GM18498 (cell line): ENCODE measurements around the gene NIPBL.
"Not testable (repeated sequence)": the region's sequence is repeated elsewhere in the genome, so short reads cannot be mapped to it uniquely, and the experiment has no call there.

Experiments used
- ATAC-seq: cut with Tn5 transposase; IDR thresholded peaks from one replicate; pipeline ENCODE4 v1.9.1; 2021; ENCODE audit warnings: mild to moderate bottlenecking, moderate library complexity; ENCODE audit not compliant: unreplicated experiment

The NIPBL gene

DNA sequence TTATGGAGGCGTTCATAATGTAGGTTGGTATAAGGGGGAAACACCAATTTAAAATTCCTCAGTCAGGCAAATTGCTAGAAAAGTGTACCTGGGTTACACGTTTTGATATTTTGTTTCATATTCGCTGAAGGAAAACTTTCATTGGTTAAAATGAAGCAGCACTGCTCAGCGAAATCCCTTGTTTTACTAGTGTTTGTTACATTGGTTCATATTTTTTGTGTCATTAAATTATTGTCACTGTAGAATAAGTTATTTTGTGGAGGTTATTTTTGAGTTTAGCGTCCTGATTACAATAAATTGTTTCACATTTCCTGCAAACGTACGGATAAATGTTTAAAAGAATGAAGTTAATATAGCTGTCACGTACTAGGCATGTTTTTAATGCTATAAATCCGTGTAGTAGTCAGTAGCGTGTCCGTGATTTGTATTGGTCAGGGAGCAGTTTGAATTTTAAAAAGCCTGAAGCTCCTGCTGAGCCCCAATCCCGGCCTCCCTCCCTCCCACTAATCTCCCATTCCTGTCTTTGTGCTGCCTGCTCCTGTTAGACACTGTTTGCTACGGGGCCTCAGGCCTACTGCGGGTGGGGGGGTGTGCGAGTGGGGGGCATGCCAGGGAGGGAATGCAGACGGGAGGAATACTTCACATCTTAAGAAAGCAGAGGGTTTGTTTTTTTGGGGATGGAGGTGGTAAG is 2.0 kb downstream of the NIPBL start:
- no peak for ATAC-seq

DNA sequence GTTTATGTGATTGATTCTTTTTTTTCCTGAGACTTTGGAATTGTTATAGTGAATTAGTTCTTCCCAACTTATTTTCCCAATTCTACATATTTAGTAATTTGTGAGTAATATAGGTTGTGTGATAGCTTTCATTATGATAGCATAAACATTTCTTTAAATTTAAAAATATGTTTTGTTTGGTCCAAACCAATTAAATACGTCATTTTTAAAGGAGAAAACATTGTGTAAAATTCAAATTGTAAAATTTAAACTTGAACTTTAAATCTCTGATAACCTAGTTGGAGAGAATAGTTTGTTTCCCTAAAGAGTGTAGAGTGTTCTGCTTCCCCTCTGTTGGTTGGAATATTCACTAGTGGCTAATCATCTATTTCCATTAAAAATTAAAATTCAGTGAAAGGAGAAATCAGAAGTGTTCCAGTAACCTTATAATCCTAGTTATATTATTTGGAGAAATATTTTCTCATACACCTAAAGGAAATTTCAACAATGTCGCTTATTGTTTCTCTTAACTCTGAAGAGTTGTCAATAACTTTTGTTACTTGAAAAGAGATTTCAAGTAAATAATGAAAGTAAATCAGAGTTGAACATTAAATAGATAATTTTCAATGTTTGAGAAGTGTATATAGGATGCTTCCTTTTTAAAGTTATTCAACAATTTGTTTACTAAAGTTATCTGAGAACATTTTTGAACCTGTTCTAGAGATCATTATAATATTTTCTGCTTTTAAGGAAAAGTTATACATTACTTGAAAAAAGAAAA is 2.9 kb downstream of the NIPBL start:
- ATAC-seq = no peak

DNA sequence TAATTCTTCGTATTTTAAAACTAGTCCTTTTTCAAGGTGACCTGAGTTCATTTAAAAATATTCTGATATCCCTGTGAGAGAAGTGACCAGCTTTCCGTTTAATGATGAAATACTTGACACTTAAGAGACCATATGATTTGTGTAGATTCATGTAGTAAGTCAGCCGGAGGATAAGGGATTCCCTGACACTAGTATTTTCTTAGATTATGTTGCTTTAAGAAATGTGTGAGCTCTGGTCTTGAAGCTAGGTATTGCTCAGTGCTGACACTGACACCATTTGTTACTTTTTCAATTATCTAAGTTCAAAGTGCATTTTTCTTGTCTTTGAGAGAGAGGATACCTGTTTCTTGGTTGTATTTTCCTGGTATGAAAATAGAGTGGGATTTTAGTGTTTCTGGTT is 4.2 kb downstream of the NIPBL start:
- no peak for ATAC-seq

DNA sequence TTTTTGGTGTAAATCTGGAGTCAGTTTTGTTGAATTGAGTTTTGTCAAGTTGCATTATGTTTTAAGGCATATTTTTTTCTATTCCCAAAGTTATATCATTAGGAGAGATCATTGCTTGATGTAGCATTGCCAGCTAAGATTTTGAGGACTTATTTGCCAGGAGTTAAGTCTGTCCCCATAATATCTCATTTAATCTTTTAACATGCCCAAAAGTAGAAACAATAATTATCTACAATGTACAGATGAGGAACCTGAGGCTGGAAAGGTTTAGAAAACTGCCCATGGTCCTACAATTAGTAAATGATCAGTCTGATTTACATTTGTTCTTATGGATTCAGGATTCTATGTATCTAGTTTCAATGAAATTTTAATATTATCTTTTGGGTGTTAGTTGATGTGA is 4.7 kb downstream of the NIPBL start:
- no peak for ATAC-seq

DNA sequence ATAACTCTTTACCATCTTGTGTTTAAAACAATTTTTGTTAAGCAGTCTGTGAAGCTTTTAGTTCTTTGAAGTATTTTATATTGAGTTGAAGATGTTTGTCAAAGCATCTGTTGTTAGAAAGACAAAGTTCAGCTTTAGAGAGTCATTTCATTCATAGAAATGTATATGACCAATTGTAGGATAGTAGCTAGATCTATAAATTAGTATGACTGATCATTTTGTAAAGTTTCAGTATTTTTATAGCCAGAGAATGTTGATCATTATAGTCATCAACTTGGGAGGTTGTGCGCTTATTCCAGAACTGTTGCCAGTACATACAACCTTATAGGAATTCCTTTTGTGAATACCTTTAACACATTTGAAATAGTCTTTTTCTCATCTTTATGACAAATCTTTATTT is 5.2 kb downstream of the NIPBL start:
- no peak for ATAC-seq

DNA sequence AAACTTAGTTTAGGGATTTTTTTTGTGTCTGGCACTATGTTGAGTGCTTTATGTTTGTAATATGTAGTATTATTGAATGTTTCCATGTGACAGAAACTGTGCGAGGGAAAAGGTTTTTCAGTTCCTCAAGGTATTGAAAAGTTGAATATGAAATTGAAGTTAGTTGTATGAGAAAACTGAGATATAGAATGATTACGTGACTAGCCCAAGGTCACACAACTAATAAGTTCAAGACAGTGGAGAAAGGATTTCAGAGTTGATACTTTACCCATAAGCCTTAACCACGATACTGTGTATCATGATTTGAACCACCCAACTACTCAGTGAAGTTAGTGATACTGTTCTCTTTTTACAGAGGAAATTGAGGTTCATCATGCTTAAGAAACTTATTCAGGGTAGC is 5.7 kb downstream of the NIPBL start:
- peak; percentile 35 for ATAC-seq

DNA sequence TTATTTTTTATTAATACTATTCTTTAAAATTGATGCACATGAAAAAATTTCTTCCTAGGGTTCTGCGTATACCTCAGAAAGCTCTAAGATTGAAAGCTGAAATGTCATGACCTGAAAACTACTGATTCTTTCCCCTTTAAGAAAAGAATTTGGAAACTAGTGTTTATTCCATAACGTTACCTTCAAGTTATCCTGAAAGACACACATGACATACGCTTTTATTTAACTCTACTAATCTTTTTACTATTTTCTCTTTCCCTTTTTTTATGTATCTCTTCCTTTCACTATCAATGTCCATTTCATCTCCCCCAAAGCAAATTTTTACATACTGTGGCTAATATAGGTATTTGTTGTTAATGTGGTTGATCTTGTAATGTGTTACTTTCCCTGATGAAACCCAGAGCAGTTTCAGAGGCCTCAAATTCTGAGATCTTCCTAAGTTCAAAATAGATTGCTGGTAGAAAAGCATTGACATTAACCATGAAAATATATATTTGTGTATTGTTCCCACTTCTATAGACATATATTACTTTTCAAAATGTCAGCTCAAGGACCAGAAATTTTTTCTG is 7.4 kb downstream of the NIPBL start:
- peak; percentile 52 for ATAC-seq

DNA sequence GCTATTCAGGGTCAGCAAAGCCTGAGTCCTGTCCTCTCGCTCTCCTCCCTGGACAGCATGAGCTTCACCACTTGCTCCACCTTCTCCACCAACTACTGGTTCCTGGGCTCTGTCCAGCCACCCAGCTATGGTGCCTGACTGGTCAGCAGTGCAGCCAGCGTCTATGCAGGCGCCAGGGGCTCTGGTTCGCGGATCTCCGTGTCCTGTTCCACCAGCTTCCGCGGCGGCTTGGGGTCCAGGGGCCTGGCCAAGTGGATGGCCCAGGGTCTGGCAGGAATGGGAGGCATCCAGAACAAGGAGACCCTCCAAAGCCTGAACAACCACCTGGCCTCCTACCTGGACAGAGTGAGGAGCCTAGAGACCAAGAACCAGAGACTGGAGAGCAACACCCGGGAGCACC is 8.6 kb downstream of the NIPBL start:
- ATAC-seq = no peak

DNA sequence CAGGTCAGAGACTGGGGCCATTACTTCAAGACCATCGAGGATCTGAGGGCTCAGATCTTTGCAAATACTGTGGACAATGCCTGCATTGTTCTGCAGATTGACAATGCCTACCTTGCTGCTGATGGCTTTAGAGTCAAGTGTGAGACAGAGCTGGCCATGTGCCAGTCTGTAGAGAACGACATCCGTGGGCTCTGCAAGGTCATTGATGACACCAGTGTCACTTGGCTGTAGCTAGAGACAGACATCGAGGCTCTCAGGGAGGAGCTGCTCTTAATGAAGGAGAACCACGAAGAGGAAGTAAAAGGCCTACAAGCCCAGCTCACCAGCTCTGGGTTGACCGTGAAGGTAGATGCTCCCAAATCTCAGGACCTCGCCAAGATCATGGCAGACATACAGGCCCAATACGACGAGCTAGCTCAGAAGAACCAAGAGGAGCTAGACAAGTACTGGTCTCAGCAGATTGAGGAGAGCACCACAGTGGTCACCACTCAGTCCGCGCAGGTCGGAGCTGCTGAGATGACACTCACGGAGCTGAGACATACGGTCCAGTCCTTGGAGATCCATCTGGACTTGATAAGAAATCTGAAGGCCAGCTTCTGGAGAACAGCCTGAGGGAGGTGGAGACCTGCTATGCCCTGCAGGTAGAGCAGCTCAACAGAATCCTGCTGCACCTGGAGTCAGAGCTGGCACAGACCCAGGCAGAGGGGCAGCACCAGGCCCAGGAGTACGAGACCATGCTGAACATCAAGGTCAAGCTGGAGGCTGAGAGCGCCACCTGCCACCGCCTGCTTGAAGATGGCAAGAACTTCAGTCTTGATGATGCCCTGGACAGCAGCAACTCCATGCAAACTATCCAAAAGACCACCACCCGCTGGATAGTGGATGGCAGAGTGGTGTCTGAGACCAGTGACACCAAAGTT is 9.3 kb downstream of the NIPBL start:
- no peak for ATAC-seq

DNA sequence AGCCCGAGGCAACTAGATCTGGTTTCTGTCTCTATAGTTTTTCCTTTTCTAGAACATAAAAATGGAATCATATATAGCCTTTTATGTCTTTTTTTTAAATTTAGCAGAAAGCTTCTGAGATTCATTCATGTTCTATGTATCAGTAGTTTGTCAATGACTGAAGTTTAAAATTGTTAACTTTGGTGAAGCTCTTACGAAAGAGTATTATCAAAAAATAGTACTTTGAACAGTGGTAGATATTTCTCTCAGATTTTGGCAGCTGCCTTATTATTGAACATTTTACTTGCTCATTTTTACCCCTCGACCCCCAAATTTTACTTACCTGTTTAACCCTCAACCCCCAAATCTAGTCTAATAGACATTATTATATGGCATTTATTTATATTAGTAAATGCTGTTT is 10.2 kb downstream of the NIPBL start:
- ATAC-seq = no peak

DNA sequence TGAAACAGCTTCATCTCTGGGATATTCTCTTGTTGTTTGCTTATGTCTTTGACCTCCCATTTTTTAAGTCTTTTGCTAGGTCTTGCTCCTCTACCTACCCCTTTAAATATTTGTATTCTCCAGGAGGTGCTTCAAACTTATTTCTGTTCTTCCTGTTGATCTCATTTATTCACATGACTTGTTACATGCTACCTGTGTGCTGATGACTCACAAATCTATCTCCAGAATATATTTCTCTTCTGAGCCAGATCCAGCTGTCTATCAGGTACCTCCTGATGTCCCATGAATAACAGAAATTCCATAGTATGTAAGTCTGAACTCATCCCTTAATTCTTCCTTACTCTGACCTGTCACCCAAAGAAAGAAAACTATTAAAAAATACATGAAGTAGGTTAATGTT is 11.0 kb downstream of the NIPBL start:
- ATAC-seq = no peak

DNA sequence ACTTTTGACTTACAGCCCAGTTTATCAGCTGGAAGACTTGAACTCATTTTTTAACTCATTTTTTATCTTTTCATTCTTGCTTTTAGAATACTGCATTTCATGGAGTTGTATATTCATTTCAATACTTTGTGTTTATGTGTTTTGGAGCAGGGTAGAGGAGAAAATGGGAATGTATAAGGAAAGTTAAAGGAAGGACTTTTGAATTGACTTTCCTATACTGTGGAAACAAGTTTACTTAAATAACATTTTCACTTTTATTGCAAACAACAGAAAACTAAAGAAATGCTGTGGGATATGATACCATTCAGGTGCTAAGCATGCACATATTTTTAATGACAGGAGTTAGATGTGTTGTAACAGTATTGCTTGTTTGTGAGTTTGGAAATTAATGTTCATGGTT is 11.7 kb downstream of the NIPBL start:
- ATAC-seq = no peak

DNA sequence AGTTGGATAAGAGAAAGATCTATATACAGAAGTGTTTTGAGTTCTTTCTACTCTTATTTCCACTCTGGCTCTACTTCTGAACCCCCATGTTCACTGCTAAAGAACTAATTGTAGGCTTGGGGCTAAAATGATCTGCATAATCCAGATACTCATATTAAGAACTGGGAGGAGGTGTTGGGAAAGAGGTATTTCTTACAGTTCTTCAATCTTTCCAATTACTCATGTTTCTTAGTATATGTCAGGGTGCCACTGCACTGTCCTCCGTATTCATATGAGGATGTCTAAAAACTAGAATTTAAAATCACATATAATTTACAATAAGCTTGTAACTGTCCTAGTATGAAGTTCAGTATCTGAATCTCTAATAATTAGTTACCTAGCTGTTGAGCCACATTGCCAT is 12.7 kb downstream of the NIPBL start:
- ATAC-seq = no peak

DNA sequence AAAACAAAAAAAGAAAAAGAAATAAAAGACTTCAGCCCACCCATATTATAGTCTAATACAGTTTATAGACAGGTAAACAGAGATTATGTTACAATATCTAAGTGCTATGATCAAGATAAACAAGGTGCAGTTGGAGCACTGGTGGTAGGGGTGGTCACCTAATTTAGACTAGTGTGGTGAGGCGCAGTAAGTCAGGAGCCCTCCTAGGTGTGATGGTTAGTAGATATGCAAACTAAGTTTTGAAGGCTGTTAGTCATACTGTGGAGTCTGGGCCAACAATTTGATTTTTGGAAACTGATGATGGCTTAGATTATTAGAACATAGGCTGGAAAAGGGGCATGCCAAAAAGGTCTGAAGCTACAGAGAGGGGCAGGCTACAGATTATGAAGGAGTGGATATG is 14.7 kb downstream of the NIPBL start:
- no peak for ATAC-seq

DNA sequence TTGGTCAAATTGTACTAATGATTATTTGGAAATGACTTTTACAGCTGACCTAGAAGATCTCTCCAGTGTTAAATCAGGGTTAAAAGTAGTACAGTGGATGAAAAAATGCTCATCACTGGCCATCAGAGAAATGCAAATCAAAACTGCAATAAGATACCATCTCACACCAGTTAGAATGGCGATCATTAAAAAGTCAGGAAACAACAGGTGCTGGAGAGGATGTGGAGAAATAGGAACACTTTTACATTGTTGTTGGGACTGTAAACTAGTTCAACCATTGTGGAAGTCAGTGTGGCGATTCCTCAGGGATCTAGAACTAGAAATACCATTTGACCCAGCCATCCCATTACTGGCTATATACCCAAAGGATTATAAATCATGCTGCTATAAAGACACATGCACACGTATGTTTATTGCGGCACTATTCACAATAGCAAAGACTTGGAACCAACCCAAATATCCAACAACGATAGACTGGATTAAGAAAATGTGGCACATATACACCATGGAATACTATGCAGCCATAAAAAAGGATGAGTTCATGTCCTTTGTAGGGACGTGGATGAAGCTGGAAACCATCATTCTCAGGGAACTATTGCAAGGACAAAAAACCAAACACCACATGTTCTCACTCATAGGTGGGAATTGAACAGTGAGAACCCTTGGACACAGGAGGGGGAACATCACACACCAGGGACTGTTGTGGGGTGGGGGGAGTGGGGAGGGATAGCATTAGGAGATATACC is 15.7 kb downstream of the NIPBL start:
- ATAC-seq = not testable (repeated sequence)

DNA sequence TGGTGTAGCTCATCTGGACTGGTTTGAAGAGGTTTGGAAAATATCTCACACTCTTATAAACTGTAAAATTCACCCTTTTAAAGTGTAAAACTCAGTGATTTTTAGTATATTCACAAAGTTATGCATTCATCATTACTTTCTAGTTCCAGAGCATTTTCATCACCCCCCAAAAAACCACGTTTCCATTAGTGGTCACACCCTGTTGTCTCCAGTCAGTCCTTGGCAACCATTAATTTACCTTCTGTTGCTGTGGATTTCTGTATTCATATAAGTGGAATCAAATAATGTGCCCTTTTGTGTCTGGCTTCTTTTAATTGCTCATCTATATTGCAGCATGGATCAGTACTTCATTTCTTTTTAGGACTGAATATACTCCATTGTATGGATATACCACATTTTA is 18.4 kb downstream of the NIPBL start:
- no peak for ATAC-seq

DNA sequence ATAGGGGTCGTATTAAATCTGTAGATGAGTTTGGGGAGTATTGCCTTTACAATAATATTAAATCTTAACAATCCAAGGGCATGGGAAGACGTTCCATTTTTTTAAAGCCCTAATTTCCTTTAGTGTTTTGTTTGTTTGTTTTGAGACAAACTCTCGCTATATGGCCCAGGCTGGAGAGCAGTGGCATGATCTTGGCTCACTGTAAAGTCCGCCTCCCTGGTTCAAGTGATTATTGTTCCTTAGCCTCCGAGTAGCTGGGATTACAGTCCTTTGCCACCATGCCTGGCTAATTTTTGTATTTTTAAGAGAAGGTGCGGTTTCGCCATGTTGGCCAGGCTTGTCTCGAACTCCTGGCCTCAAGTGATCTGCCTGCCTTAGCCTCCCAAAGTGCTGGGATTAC is 19.9 kb downstream of the NIPBL start:
- ATAC-seq = no peak

DNA sequence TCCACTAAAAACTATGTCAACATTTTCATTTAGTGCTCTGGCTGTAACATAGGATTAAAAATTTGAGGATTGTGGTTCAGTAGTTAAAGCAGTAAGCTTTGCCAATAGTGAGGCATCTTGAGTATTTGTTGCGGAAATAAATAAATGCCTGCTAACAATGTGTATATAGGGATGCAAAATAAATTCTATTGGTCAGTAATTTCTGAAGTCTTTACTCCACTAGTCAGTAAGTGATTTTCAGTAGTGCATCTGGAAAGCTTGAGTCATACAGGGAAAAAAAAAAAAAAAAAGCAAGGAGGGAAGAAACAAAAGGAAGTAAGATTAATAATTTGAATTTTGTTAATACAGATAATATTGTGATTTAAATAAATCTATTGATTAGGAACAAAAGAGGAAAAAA is 21.0 kb downstream of the NIPBL start:
- no peak for ATAC-seq

DNA sequence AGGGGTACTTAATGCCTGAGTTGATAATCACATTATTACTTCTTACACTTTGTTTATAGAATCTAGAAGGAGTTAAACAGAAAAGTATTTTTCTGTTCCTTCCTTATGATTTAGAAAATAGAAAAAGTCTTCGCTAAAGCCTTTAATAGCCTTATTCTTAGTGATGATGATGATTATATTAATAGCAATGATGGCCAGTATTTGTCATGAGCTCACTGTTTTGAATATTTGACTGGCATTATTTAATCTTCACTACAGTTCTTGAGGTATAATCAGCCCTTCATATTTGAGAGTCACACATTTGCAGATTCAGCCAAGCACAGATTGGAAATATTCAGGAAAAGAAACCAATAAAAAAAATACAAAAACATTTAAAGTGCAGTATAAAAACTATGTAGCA is 23.3 kb downstream of the NIPBL start:
- ATAC-seq = no peak

DNA sequence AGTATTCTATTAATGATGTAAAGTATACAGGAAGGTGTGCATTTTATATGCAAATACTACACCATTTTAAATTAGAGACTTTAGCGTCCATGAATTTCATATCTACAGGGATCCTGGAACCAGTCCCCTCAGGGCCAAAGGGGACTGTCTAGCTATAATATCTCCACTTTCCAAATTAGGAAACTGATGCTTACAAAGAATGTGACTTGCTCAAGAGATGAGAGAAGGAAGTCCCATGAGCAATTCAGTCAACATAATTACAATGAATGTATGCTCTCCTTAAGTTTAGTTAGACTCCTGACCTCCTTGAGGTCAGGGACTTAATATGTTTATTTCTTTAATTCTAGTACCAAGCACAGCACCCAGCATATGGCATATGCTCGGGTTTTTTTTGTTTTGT is 23.7 kb downstream of the NIPBL start:
- ATAC-seq = no peak

DNA sequence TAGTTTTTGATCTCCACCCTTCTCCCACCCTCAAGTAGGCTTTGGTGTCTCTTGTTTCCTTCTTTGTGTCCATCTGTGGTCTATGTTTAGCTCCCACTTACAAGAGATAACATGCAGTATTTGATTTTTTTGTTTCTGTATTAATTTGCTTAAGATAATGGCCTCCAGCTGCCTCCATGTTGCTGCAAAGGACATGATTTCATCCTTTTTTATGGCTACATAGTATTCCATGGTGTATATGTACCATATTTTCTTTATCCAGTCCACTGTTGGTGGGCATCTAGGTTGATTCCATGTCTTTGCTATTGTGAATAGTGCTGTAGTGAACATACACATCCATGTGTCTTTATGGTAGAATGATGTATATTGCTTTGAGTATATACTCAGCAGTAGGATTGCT is 24.5 kb downstream of the NIPBL start:
- not testable (repeated sequence) for ATAC-seq
